H1 (cell line): Measurements from ENCODE around the gene HSPA1A. TPM values are rescaled to one million over a fixed set of nuclear protein-coding genes. Genes with fewer than 3 reads are reported as not detected.
A peak's percentile ranks its signal among the peaks of the same experiment; 100 is the strongest.
"Not testable (repeated sequence)": the region's sequence is repeated elsewhere in the genome, so short reads cannot be mapped to it uniquely, and the experiment has no call there.

Source experiments
- CTCF ChIA-PET: fragments of 300-600 bp; sonication (Branson Sonifier 250); formaldehyde crosslinking; loops from one replicate; lab custom pipeline; 2021; ENCODE audit not compliant: partially characterized antibody; lab: Charles Lee
- POLR2A ChIA-PET: fragments of 300-600 bp; sonication (Branson Sonifier 250); formaldehyde crosslinking; loops from one replicate; lab custom pipeline; 2021; ENCODE audit warnings: inconsistent platforms; ENCODE audit not compliant: partially characterized antibody; lab: Charles Lee
- DNase-seq, 2 experiments: peaks; one replicate each; pipeline versions ENCODE4 v3.0.0 to v3.0.0-alpha.2; 2010 to 2022; ENCODE audit warnings: low spot score in 2 of 2, low read depth in 1 of 2, mixed read lengths in 1 of 2
- FAIRE-seq: peaks from 2 replicates; lab custom pipeline; 2011; peaks lifted over from hg19 to GRCh38; lab: Jason Lieb, UNC
- H2AFZ ChIP-seq: 2 replicates; pipeline ENCODE4 v1.8.1; 2012; ENCODE audit warnings: low read length, inconsistent platforms
- H2AK5ac ChIP-seq: 2 replicates; pipeline ENCODE4 v1.6.1; 2013; ENCODE audit warnings: low read depth, low read length
- H2BK120ac ChIP-seq: replicated peaks from 2 replicates; pipeline ENCODE3; 2013; ENCODE audit warnings: low read depth, low read length, inconsistent platforms
- H2BK12ac ChIP-seq: 2 replicates; pipeline ENCODE4 v1.6.1; 2013; ENCODE audit warnings: low read depth, low read length
- H2BK15ac ChIP-seq: 2 replicates; pipeline ENCODE4 v1.6.1; 2013; ENCODE audit warnings: low read length
- H2BK20ac ChIP-seq: 2 replicates; pipeline ENCODE4 v1.6.1; 2013; ENCODE audit warnings: low read length
- H2BK5ac ChIP-seq: 2 replicates; pipeline ENCODE4 v1.6.1; 2013; ENCODE audit warnings: low read depth, low read length
- H3K14ac ChIP-seq: 2 replicates; pipeline ENCODE4 v1.6.1; 2013; ENCODE audit warnings: inconsistent platforms; ENCODE audit not compliant: insufficient read length
- H3K18ac ChIP-seq: 2 replicates; pipeline ENCODE4 v1.6.1; 2013; ENCODE audit warnings: low read length; ENCODE audit errors: extremely low read depth
- H3K23ac ChIP-seq: 2 replicates; pipeline ENCODE4 v1.6.1; 2013; ENCODE audit warnings: inconsistent platforms; ENCODE audit not compliant: insufficient read length
- H3K23me2 ChIP-seq: 2 replicates; pipeline ENCODE4 v1.6.1; 2013; ENCODE audit warnings: low read depth, low read length
- H3K27ac ChIP-seq: 2 replicates; pipeline ENCODE4 v1.6.1; 2011; ENCODE audit warnings: low read depth, low read length, inconsistent platforms
- H3K27me3 ChIP-seq, 4 experiments: replicated peaks in 1 of 4; 1 replicate in 1 of 4; 2 replicates in 3 of 4; pipeline versions ENCODE4 v1.6.1 to v1.8.1; 2011 to 2013; ENCODE audit warnings: low read length in 3 of 4, mild to moderate bottlenecking in 3 of 4, inconsistent platforms in 2 of 4, mixed read lengths in 2 of 4, moderate library complexity in 1 of 4; ENCODE audit not compliant: control insufficient read depth in 3 of 4, insufficient read depth in 3 of 4; ENCODE audit errors: extremely low read depth in 1 of 4
- H3K36me3 ChIP-seq, 4 experiments: 2 replicates each; pipeline versions ENCODE4 v1.6.1 to v1.8.1; 2011 to 2013; ENCODE audit warnings: mild to moderate bottlenecking in 4 of 4, low read length in 3 of 4, moderate library complexity in 2 of 4, control low read depth in 1 of 4, inconsistent platforms in 1 of 4; ENCODE audit not compliant: insufficient read depth in 4 of 4, control insufficient read depth in 2 of 4
- H3K4ac ChIP-seq: replicated peaks from 2 replicates; pipeline ENCODE3; 2013; ENCODE audit warnings: low read length, low read depth, mixed read lengths, inconsistent platforms; ENCODE audit not compliant: insufficient read length
- H3K4me1 ChIP-seq, 4 experiments: replicated peaks in 1 of 4; 1 replicate in 1 of 4; 2 replicates in 3 of 4; pipeline versions ENCODE4 v1.6.1 to v1.8.1; 2011 to 2013; ENCODE audit warnings: low read length in 3 of 4, inconsistent platforms in 2 of 4, mixed read lengths in 1 of 4; ENCODE audit not compliant: insufficient read depth in 4 of 4, control insufficient read depth in 3 of 4
- H3K4me2 ChIP-seq, 2 experiments: 2 replicates each; pipeline versions ENCODE4 v1.6.1 to v1.8.1; 2011 to 2013; ENCODE audit warnings: low read depth in 2 of 2, low read length in 2 of 2, control low read depth in 1 of 2, inconsistent platforms in 1 of 2, mild to moderate bottlenecking in 1 of 2; ENCODE audit not compliant: insufficient read depth in 1 of 2
- H3K4me3 ChIP-seq, 4 experiments: fragments of 200-600, 300-600 bp in 1 of 4; sonication (generic), shearing (Covaris generic), sonication (Bioruptor Twin) in 1 of 4; 2 replicates each; pipeline versions ENCODE4 v1.5.1 to v1.8.1; 2011 to 2016; ENCODE audit warnings: low read length in 4 of 4, low read depth in 3 of 4, control low read depth in 2 of 4, inconsistent platforms in 2 of 4, mild to moderate bottlenecking in 2 of 4, mixed read lengths in 1 of 4, moderate library complexity in 1 of 4; ENCODE audit not compliant: insufficient read depth in 2 of 4; ENCODE audit errors: extremely low read depth in 1 of 4
- H3K56ac ChIP-seq: replicated peaks from 2 replicates; pipeline ENCODE3; 2013; ENCODE audit warnings: low read depth, mild to moderate bottlenecking, mixed read lengths, low read length, inconsistent platforms; ENCODE audit not compliant: insufficient read length
- H3K79me1 ChIP-seq: 2 replicates; pipeline ENCODE4 v1.6.1; 2013; ENCODE audit warnings: low read depth, low read length, control low read depth
- H3K79me2 ChIP-seq, 2 experiments: 2 replicates each; pipeline versions ENCODE4 v1.6.1 to v1.8.1; 2012 to 2013; ENCODE audit warnings: low read length in 2 of 2, mild to moderate bottlenecking in 2 of 2, inconsistent platforms in 1 of 2; ENCODE audit not compliant: insufficient read depth in 2 of 2, control insufficient read depth in 1 of 2
- H3K9ac ChIP-seq, 4 experiments: replicated peaks in 1 of 4; 1 replicate in 1 of 4; 2 replicates in 3 of 4; pipeline versions ENCODE4 v1.6.1 to v1.8.1; 2011 to 2013; ENCODE audit warnings: low read depth in 3 of 4, low read length in 3 of 4, control low read depth in 2 of 4, mild to moderate bottlenecking in 2 of 4, moderate library complexity in 2 of 4, inconsistent platforms in 1 of 4; ENCODE audit errors: extremely low read depth in 1 of 4
- H3K9me3 ChIP-seq, 2 experiments: 2 replicates each; pipeline versions ENCODE4 v1.6.1 to v1.8.1; 2012 to 2013; ENCODE audit warnings: mild to moderate bottlenecking in 2 of 2, moderate library complexity in 2 of 2, control low read depth in 1 of 2, inconsistent platforms in 1 of 2, low read depth in 1 of 2, low read length in 1 of 2, mixed read lengths in 1 of 2; ENCODE audit not compliant: insufficient read depth in 2 of 2
- H4K20me1 ChIP-seq, 2 experiments: replicated peaks in 1 of 2; 2 replicates each; pipeline versions ENCODE3 to v1.8.1; 2011 to 2013; ENCODE audit warnings: inconsistent platforms in 2 of 2, low read length in 2 of 2, mild to moderate bottlenecking in 1 of 2; ENCODE audit not compliant: insufficient read depth in 2 of 2, control insufficient read depth in 1 of 2
- H4K5ac ChIP-seq: 2 replicates; pipeline ENCODE4 v1.6.1; 2013; ENCODE audit warnings: low read length, low read depth, mixed read lengths, inconsistent platforms; ENCODE audit not compliant: insufficient read length
- H4K8ac ChIP-seq: 2 replicates; pipeline ENCODE4 v1.8.0; 2013; ENCODE audit warnings: mild to moderate bottlenecking, moderate library complexity, low read length, inconsistent platforms; ENCODE audit not compliant: insufficient read depth; ENCODE audit errors: extremely low read depth
- H4K91ac ChIP-seq: replicated peaks from 2 replicates; pipeline ENCODE3; 2013; ENCODE audit warnings: low read length, mixed read lengths, inconsistent platforms; ENCODE audit not compliant: insufficient read length
- WGBS, 2 experiments: shearing (Covaris generic) in 1 of 2; methylation state at CpG; one replicate each; pipeline versions ENCODE4 v1.1.6 to v1.1.7; 2013 to 2015; ENCODE audit warnings: low lambda C conversion rate in 2 of 2, mixed read lengths in 2 of 2, inconsistent platforms in 1 of 2, low coverage in 1 of 2, missing lambda C conversion rate in 1 of 2; ENCODE audit not compliant: insufficient replicate concordance in 2 of 2, insufficient coverage in 1 of 2, insufficient read length in 1 of 2; ENCODE audit errors: extremely low coverage in 1 of 2, missing lambda C conversion rate in 1 of 2; 5-methylcytosine and 5-hydroxymethylcytosine counted together
- polyA plus RNA-seq, 7 experiments: library from polyadenylated mRNA; depleted of rRNA in 3 of 7; stranded (reverse) in 5 of 7; unstranded in 2 of 7; fragments of >200 nt in 5 of 7; fragments of 200-250 nt in 2 of 7; gene quantifications; 1 replicate in 5 of 7; 2 replicates in 1 of 7; 4 replicates in 1 of 7; pipeline versions ENCODE4 v1.2.1 to v1.2.3, GENCODE V29; 2011 to 2013; ENCODE audit warnings: missing spikeins in 2 of 7, mixed read lengths in 2 of 7
- total RNA-seq: library from RNA; stranded (reverse); fragmentation: NEBNext Ultra II Directional; extraction: Animal tissue kit (Norgen Biotek cat#: 25700); gene quantifications from 2 replicates; pipeline ENCODE4 v1.2.1, GENCODE V29; 2021
- TF ChIP-seq, protein P1 (sequence below): IDR thresholded peaks from 2 replicates; pipeline ENCODE4 v1.6.1; 2012; ENCODE audit warnings: inconsistent platforms

HSPA1A gene
- total and polyA plus RNA-seq, 2 of the 8 experiments (the other 6 are each of a cell fraction or from before 2014, with no cell fraction given), result 40.7 to 54.0 TPM

GRCh38 chr6:31851980-31852718 is 36.8 kb downstream of the HSPA1A start:
- H2BK5ac ChIP-seq, FAIRE-seq, H3K27ac ChIP-seq, H3K56ac ChIP-seq, H3K4ac ChIP-seq, H3K79me2 ChIP-seq, H3K18ac ChIP-seq, H3K9me3 ChIP-seq, H2BK15ac ChIP-seq, H4K5ac ChIP-seq, H2BK12ac ChIP-seq, H4K8ac ChIP-seq, DNase-seq, H2BK20ac ChIP-seq, H3K36me3 ChIP-seq, H2AFZ ChIP-seq, H3K79me1 ChIP-seq, H3K27me3 ChIP-seq, H2AK5ac ChIP-seq, H3K4me3 ChIP-seq, H4K20me1 ChIP-seq, H3K9ac ChIP-seq, H4K91ac ChIP-seq, H2BK120ac ChIP-seq, H3K14ac ChIP-seq, H3K4me1 ChIP-seq, H3K23ac ChIP-seq, H3K23me2 ChIP-seq: not testable (repeated sequence)
- peak overlapping the region; percentile 7 to 34; a peak in 2 of 4 replicates for H3K4me2 ChIP-seq
- ChIA-PET CTCF (interaction anchor here (1.2 to 1.3 kb wide), 2 partner anchors 10 to 22 kb away, joined by 4 to 5 read pairs; partner anchors contain the start of gene NEU1), POLR2A (interaction anchor here (0.6 to 12.6 kb wide), 6 partner anchors 9 to 702 kb away, joined by 3 to 189 read pairs (median 8); partner anchors contain the start of gene NEU1)
- TF ChIP-seq, protein P1, sequence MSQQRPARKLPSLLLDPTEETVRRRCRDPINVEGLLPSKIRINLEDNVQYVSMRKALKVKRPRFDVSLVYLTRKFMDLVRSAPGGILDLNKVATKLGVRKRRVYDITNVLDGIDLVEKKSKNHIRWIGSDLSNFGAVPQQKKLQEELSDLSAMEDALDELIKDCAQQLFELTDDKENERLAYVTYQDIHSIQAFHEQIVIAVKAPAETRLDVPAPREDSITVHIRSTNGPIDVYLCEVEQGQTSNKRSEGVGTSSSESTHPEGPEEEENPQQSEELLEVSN, result peak; percentile 56; the same call in 1 of the 2 replicates
- 85% methylated on average over 21 of the region's 35 CpGs; no CpG with 5 or more reads in 1 of the 2 experiments for WGBS, 2 experiments
